CD4-positive, alpha-beta T cell (primary cell): ENCODE data around the gene VASP. TPM values are rescaled to one million over a fixed set of nuclear protein-coding genes. Genes with fewer than 3 reads are reported as not detected.

Experiments used
- ATAC-seq: fragments of 200-7000 bp; cut with Tn5 transposase; one replicate; pipeline ENCODE4 v1.10.0; 2022; ENCODE audit warnings: mild to moderate bottlenecking; ENCODE audit not compliant: poor library complexity
- CTCF ChIA-PET: fragments of 350-600 bp; sonication (Branson Sonifier 250); formaldehyde crosslinking; loops from one replicate; lab custom pipeline; 2021; ENCODE audit warnings: antibody characterized with exemption, inconsistent platforms; lab: Charles Lee
- POLR2A ChIA-PET: fragments of 350-600 bp; sonication (Branson Sonifier 250); formaldehyde crosslinking; loops from one replicate; lab custom pipeline; 2021; ENCODE audit warnings: antibody characterized with exemption, inconsistent platforms; lab: Charles Lee
- DNase-seq, 14 experiments: peaks; one replicate each; pipeline ENCODE4 v3.0.0-alpha.2; 2013 to 2020; ENCODE audit warnings: mixed read lengths in 2 of 14
- H3K27ac ChIP-seq, 2 donors: one replicate each; pipeline versions ENCODE4 v1.5.1 to v1.7.0; 2013; ENCODE audit warnings: low read length in 2 of 2, low read depth in 1 of 2, mild to moderate bottlenecking in 1 of 2
- H3K27me3 ChIP-seq, 2 experiments: 1 replicate in 1 of 2; 2 replicates in 1 of 2; pipeline versions ENCODE4 v1.6.1 to v1.7.0; 2013; ENCODE audit warnings: low read length in 2 of 2, control low read depth in 1 of 2, mild to moderate bottlenecking in 1 of 2, moderate library complexity in 1 of 2; ENCODE audit not compliant: insufficient read depth in 2 of 2, control insufficient read depth in 1 of 2
- H3K36me3 ChIP-seq: one replicate; pipeline ENCODE4 v1.6.1; 2013; ENCODE audit warnings: low read length, control low read depth; ENCODE audit not compliant: insufficient read depth
- H3K4me1 ChIP-seq: one replicate; pipeline ENCODE4 v1.6.1; 2013; ENCODE audit warnings: low read length, control low read depth; ENCODE audit not compliant: insufficient read depth
- H3K4me3 ChIP-seq: one replicate; pipeline ENCODE4 v1.5.1; 2013; ENCODE audit warnings: mild to moderate bottlenecking, low read length, moderate library complexity
- H3K9me3 ChIP-seq, 2 experiments: 1 replicate in 1 of 2; 2 replicates in 1 of 2; pipeline versions ENCODE4 v1.6.1 to v1.7.0; 2013; ENCODE audit warnings: low read length in 2 of 2, mild to moderate bottlenecking in 2 of 2, control low read depth in 1 of 2, moderate library complexity in 1 of 2; ENCODE audit not compliant: control insufficient read depth in 1 of 2, insufficient read depth in 1 of 2
- H3K27ac Mint-ChIP-seq: one replicate; pipeline ENCODE4 v1.8.0; 2020; ENCODE audit warnings: mixed read lengths
- H3K27me3 Mint-ChIP-seq: one replicate; pipeline ENCODE4 v1.8.0; 2021; ENCODE audit warnings: mixed read lengths
- H3K36me3 Mint-ChIP-seq: one replicate; pipeline ENCODE4 v1.8.0; 2021; ENCODE audit warnings: low read depth, mixed read lengths
- H3K4me1 Mint-ChIP-seq: one replicate; pipeline ENCODE4 v1.8.0; 2021; ENCODE audit warnings: low read depth, mixed read lengths
- H3K4me3 Mint-ChIP-seq: one replicate; pipeline ENCODE4 v1.8.0; 2020; ENCODE audit warnings: mild to moderate bottlenecking, mixed read lengths
- H3K9me3 Mint-ChIP-seq: one replicate; pipeline ENCODE4 v1.8.0; 2020; ENCODE audit warnings: mixed read lengths
- intact Hi-C, 2 experiments: fragments of 100-400 bp; cut with DNase I in 1 of 2; cut with micrococcal nuclease in 1 of 2; formaldehyde crosslinking; loops; one replicate each; pipeline versions ENCODE4 v1.15.1 to v1.9.0; 2023 to 2025; cut with DNase I, micrococcal nuclease
- total RNA-seq, 174 experiments: library from RNA in 2 of 174; stranded (reverse) in 2 of 174; gene quantifications; one replicate each; pipeline ENCODE4 v1.2.3 and lab custom pipeline; 2021 to 2026
- TF ChIP-seq, protein P1 (sequence below): fragments of 200-600 bp; IDR thresholded peaks from one replicate; pipeline ENCODE4 v1.8.0; 2022; ENCODE audit warnings: antibody characterized with exemption, mild to moderate bottlenecking

The VASP gene
- total RNA-seq, 2 experiments from 2014 or later, result 49.9 to 55.5 TPM

DNA sequence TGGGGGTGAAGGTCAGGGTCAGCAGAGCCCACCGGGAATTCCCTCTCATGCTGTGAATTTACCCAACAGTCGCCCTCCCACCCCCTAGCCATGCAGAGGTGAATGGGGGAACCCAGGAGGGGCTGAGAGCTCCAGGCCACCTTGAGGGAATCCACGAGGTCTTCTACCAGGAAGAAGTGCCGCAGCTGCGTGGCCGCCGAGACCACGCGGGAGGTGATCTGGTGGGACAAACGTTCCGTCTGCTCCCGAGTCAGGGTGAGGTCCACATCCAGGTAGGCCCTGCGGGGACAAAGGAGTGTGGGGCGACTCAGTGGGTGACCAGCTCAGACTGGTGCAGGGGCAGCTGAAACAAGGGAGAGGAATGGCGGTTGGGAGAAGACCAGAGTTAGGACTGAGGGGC is 18.6 kb upstream of the VASP start:
- H3K9me3 ChIP-seq, result peaks cover 0 to 7% of the 10 kb centered on the region in 2 experiments
- no peaks in the 10 kb centered on the region for H3K36me3 ChIP-seq
- intact Hi-C loops, result no loop called here
- DNase-seq (peak in 1 of 14 experiments; percentile 40), ATAC-seq (no peak)
- peaks cover 14% of the 10 kb centered on the region for H3K4me1 Mint-ChIP-seq
- no peak overlapping the region for H3K27ac Mint-ChIP-seq
- H3K4me3 Mint-ChIP-seq, result no peak overlapping the region
- TF ChIP-seq, protein P1, sequence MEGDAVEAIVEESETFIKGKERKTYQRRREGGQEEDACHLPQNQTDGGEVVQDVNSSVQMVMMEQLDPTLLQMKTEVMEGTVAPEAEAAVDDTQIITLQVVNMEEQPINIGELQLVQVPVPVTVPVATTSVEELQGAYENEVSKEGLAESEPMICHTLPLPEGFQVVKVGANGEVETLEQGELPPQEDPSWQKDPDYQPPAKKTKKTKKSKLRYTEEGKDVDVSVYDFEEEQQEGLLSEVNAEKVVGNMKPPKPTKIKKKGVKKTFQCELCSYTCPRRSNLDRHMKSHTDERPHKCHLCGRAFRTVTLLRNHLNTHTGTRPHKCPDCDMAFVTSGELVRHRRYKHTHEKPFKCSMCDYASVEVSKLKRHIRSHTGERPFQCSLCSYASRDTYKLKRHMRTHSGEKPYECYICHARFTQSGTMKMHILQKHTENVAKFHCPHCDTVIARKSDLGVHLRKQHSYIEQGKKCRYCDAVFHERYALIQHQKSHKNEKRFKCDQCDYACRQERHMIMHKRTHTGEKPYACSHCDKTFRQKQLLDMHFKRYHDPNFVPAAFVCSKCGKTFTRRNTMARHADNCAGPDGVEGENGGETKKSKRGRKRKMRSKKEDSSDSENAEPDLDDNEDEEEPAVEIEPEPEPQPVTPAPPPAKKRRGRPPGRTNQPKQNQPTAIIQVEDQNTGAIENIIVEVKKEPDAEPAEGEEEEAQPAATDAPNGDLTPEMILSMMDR, result no peak
- H3K4me3 ChIP-seq, result no peak overlapping the region
- peaks cover 29% of the 10 kb centered on the region for H3K4me1 ChIP-seq
- H3K27ac ChIP-seq, result no peak overlapping the region
- ChIA-PET POLR2A (no interaction called here), CTCF (interaction anchor here (6.0 kb wide), 1 partner anchor 49 kb away, joined by 88 read pairs; no protein-coding TSS in a partner anchor)
- no peaks in the 10 kb centered on the region for H3K36me3 Mint-ChIP-seq
- no peaks in the 10 kb centered on the region for H3K9me3 Mint-ChIP-seq
- H3K27me3 Mint-ChIP-seq, result peaks cover 27% of the 10 kb centered on the region
- peaks cover 13 to 14% of the 10 kb centered on the region in 2 experiments for H3K27me3 ChIP-seq

DNA sequence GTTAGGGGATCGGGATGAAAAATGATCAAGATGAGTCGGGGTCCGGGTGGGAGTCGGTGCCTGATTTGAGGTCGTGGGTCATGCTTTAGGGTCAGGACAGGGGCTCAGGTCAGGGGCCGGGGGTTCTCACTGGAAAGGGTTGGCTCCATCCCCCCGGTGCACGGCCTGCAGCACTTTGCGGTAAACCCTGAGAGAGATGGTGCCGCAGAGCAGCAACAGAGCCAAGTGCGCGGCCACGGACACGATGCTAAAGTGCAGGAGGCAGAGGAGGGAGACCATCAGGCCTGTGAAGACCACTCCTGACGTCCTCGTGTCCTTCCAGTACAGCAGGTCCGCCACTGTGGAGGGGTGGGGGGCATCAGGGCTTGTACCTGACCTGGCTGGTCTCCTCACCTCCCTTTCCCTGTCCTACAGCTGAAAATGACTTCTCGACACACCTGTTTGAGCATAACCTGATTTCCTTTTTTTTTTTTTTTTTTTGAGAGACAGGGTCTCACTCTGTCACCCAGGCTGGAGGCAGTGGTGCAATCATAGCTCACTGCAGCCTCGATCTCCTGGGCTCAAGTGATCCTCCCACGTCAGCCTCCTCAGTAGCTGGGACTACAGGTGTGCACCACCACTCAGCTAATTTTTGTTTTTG is 17.9 kb upstream of the VASP start:
- DNase-seq, result peak in 1 of 14 experiments; percentile 46
- H3K9me3 ChIP-seq, result peaks cover 0 to 7% of the 10 kb centered on the region in 2 experiments
- CTCF ChIA-PET, result interaction anchor here (6.0 kb wide), 1 partner anchor 50 kb away, joined by 88 read pairs; no protein-coding TSS in a partner anchor
- Mint-ChIP-seq H3K4me1 (peaks cover 14% of the 10 kb centered on the region), H3K4me3 (no peak overlapping the region), H3K9me3 (no peaks in the 10 kb centered on the region), H3K36me3 (no peaks in the 10 kb centered on the region), H3K27ac (no peak overlapping the region), H3K27me3 (peaks cover 33% of the 10 kb centered on the region)
- H3K4me1 ChIP-seq, result peaks cover 33% of the 10 kb centered on the region
- peaks cover 14 to 18% of the 10 kb centered on the region in 2 experiments for H3K27me3 ChIP-seq
- no peaks in the 10 kb centered on the region for H3K36me3 ChIP-seq
- intact Hi-C loops, result no loop called here
- ATAC-seq, result no peak
- TF ChIP-seq, protein P1, result no peak
- H3K27ac ChIP-seq, result no peak overlapping the region
- H3K4me3 ChIP-seq, result no peak overlapping the region
- POLR2A ChIA-PET, result interaction anchor here (0.6 kb wide), 1 partner anchor 49 kb away, joined by 4 read pairs; no protein-coding TSS in a partner anchor

DNA sequence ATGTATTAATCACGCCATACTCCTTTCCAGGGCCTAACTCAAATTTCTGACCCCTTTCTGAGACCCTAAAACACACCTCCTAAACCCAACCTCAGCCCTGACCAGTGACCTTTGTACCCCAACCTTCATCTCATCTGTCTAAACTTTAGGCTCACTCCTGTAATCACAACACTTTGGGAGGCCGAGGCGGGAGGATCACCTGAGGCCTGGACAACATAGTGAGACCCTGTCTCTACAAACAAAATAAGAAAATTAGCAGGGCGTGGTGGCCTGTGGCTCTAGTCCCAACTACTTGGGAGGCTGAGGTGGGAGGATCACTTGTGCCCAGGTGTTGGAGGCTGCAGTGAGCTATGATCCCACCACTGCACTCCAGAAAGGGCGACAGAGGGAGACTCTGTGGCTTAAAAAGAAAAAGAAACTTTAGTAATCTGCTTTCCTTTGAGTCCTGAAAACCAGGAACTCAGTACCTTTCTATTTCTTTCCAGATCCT is 15.1 kb upstream of the VASP start:
- no peak for DNase-seq
- Mint-ChIP-seq H3K4me1 (peaks cover 23% of the 10 kb centered on the region), H3K36me3 (no peaks in the 10 kb centered on the region), H3K4me3 (no peak overlapping the region), H3K9me3 (no peaks in the 10 kb centered on the region), H3K27me3 (peaks cover 41% of the 10 kb centered on the region), H3K27ac (no peak overlapping the region)
- intact Hi-C loops, result no loop called here
- CTCF ChIA-PET, result interaction anchor here (2.1 kb wide), 1 partner anchor 13 kb away, joined by 4 read pairs; no protein-coding TSS in a partner anchor
- H3K27ac ChIP-seq, result no peak overlapping the region
- H3K36me3 ChIP-seq, result no peaks in the 10 kb centered on the region
- ATAC-seq, result no peak
- POLR2A ChIA-PET, result interaction anchor here (0.6 kb wide), 2 partner anchors 150 to 491 kb away, joined by 3 read pairs; no protein-coding TSS in a partner anchor
- H3K4me1 ChIP-seq, result peaks cover 37% of the 10 kb centered on the region
- peaks cover 23 to 25% of the 10 kb centered on the region in 2 experiments for H3K27me3 ChIP-seq
- H3K9me3 ChIP-seq, result peaks cover 0 to 7% of the 10 kb centered on the region in 2 experiments
- TF ChIP-seq, protein P1, result no peak
- no peak overlapping the region for H3K4me3 ChIP-seq
